Skin epidermis (tissue), 12 donors: ENCODE measurements around the gene GJC3.
"Not testable (repeated sequence)": the region's sequence is repeated elsewhere in the genome, so short reads cannot be mapped to it uniquely, and the experiment has no call there.

Source experiments
- H3K27ac ChIP-seq, 21 experiments: fragments of 200-600 bp; sonication (generic) in 11 of 21; one replicate each; pipeline ENCODE4 v1.5.0; 2020; ENCODE audit warnings: mild to moderate bottlenecking in 3 of 21, inconsistent platforms in 2 of 21, moderate library complexity in 2 of 21
- H3K4me3 ChIP-seq, 7 experiments: fragments of 200-600 bp; sonication (generic) in 2 of 7; one replicate each; pipeline ENCODE4 v1.5.0; 2020; ENCODE audit warnings: inconsistent platforms in 2 of 7, mild to moderate bottlenecking in 2 of 7, moderate library complexity in 1 of 7

The GJC3 gene

GRCh38 chr7:99928994-99929729 lies at the start of gene GJC3:
TSS of gene GJC3 (minus strand) at chr7:99929620. CDS start at chr7:99929620, 0 bp downstream.
- H3K27ac ChIP-seq = peak within 1 kb of the TSS in 7 of 21 experiments; percentile 2 to 38 (median 36)
- H3K4me3 ChIP-seq = peak within 1 kb of the TSS in 6 of 7 experiments; percentile 3 to 23 (median 16)

GRCh38 chr7:99976626-99977025 lies 47.2 kb upstream of the GJC3 start:
- H3K27ac ChIP-seq = no peak overlapping the region
- no peak overlapping the region for H3K4me3 ChIP-seq

GRCh38 chr7:99975782-99976521 lies 46.5 kb upstream of the GJC3 start, which contains the start of gene AZGP1:
TSS of gene AZGP1 (minus strand) at chr7:99976031. CDS start at chr7:99976020, 11 bp downstream.
- Histone ChIP-seq H3K4me3 (no peak within 1 kb of the TSS), H3K27ac (no peak within 1 kb of the TSS)

GRCh38 chr7:99974681-99975080 lies 45.3 kb upstream of the GJC3 start:
- H3K27ac ChIP-seq = no peak overlapping the region
- H3K4me3 ChIP-seq = no peak overlapping the region

GRCh38 chr7:99973817-99974216 lies 44.4 kb upstream of the GJC3 start:
- H3K27ac ChIP-seq = peak overlapping the region in 1 of 21 experiments; percentile 27
- not testable (repeated sequence) for H3K4me3 ChIP-seq

- no peak overlapping the region for H3K4me3 ChIP-seq
- H3K27ac ChIP-seq = no peak overlapping the region
Observed at GRCh38 chr7:99971242-99971641, 41.8 kb upstream of the GJC3 start.

GRCh38 chr7:99969813-99970212 lies 40.4 kb upstream of the GJC3 start:
- not testable (repeated sequence) for H3K4me3 ChIP-seq, H3K27ac ChIP-seq

GRCh38 chr7:99969298-99969697 lies 39.9 kb upstream of the GJC3 start:
- no peak overlapping the region for H3K27ac ChIP-seq

GRCh38 chr7:99958564-99959227 lies 29.3 kb upstream of the GJC3 start:
- no peak overlapping the region for H3K4me3 ChIP-seq
- no peak overlapping the region for H3K27ac ChIP-seq

More at GRCh38 chr7:99969298-99969697, 39.9 kb upstream of the GJC3 start:
- H3K4me3 ChIP-seq = no peak overlapping the region

- Histone ChIP-seq H3K4me3 (no peak overlapping the region), H3K27ac (no peak overlapping the region)
Observed at GRCh38 chr7:99955247-99955646, 25.8 kb upstream of the GJC3 start.

- H3K4me3 ChIP-seq, H3K27ac ChIP-seq: not testable (repeated sequence)
Observed at GRCh38 chr7:99954643-99955042, 25.2 kb upstream of the GJC3 start.

GRCh38 chr7:99953649-99954048 lies 24.2 kb upstream of the GJC3 start:
- Histone ChIP-seq H3K27ac (peak overlapping the region in 7 of 21 experiments; percentile 8 to 63 (median 31)), H3K4me3 (no peak overlapping the region)

GRCh38 chr7:99952649-99953048 lies 23.2 kb upstream of the GJC3 start:
- H3K27ac ChIP-seq, H3K4me3 ChIP-seq: not testable (repeated sequence)

- not testable (repeated sequence) for H3K27ac ChIP-seq
Observed at GRCh38 chr7:99950819-99951218, 21.4 kb upstream of the GJC3 start.

GRCh38 chr7:99949645-99950228 lies 20.3 kb upstream of the GJC3 start:
- H3K27ac ChIP-seq = no peak overlapping the region

More at GRCh38 chr7:99950819-99951218, 21.4 kb upstream of the GJC3 start:
- H3K4me3 ChIP-seq = not testable (repeated sequence)

GRCh38 chr7:99947608-99948007 lies 18.2 kb upstream of the GJC3 start:
- Histone ChIP-seq H3K4me3 (no peak overlapping the region), H3K27ac (no peak overlapping the region)

More at GRCh38 chr7:99949645-99950228, 20.3 kb upstream of the GJC3 start:
- no peak overlapping the region for H3K4me3 ChIP-seq

GRCh38 chr7:99944497-99945070 lies 15.2 kb upstream of the GJC3 start:
- Histone ChIP-seq H3K27ac (peak overlapping the region in 3 of 21 experiments; percentile 4 to 49 (median 31)), H3K4me3 (no peak overlapping the region)

GRCh38 chr7:99943641-99944496 lies 14.4 kb upstream of the GJC3 start:
- Histone ChIP-seq H3K27ac (peak overlapping the region in 4 of 21 experiments; percentile 15 to 49 (median 26)), H3K4me3 (no peak overlapping the region)

- no peak overlapping the region for H3K27ac ChIP-seq
- no peak overlapping the region for H3K4me3 ChIP-seq
Observed at GRCh38 chr7:99938296-99938695, 8.9 kb upstream of the GJC3 start.
